Liver (tissue), 3 donors: ENCODE results near the gene ZC3HAV1L.

Experiments used
- GABPA ChIP-seq, 2 donors: IDR thresholded peaks in 1 of 2; conservative IDR thresholded peaks in 1 of 2; 2 replicates each; pipeline ENCODE4 v1.6.1; 2016; ENCODE audit warnings: antibody characterized with exemption in 2 of 2, mild to moderate bottlenecking in 1 of 2, moderate library complexity in 1 of 2
- JUND ChIP-seq, 2 donors: IDR thresholded peaks; 2 replicates each; pipeline ENCODE4 v1.6.1; 2016; ENCODE audit warnings: antibody characterized with exemption in 2 of 2
- TAF1 ChIP-seq: conservative IDR thresholded peaks from 2 replicates; pipeline ENCODE4 v1.6.1; 2016; ENCODE audit warnings: antibody characterized with exemption, mild to moderate bottlenecking
- TF ChIP-seq, protein P1 (sequence below): fragments of 150-350 bp; IDR thresholded peaks from 2 replicates; pipeline ENCODE4 v1.5.1; 2017; ENCODE audit warnings: improper control_type of control experiment, low read depth, low read length; ENCODE audit not compliant: missing input control
- donor health status: healthy.
- donor health status: healthy.

DNA sequence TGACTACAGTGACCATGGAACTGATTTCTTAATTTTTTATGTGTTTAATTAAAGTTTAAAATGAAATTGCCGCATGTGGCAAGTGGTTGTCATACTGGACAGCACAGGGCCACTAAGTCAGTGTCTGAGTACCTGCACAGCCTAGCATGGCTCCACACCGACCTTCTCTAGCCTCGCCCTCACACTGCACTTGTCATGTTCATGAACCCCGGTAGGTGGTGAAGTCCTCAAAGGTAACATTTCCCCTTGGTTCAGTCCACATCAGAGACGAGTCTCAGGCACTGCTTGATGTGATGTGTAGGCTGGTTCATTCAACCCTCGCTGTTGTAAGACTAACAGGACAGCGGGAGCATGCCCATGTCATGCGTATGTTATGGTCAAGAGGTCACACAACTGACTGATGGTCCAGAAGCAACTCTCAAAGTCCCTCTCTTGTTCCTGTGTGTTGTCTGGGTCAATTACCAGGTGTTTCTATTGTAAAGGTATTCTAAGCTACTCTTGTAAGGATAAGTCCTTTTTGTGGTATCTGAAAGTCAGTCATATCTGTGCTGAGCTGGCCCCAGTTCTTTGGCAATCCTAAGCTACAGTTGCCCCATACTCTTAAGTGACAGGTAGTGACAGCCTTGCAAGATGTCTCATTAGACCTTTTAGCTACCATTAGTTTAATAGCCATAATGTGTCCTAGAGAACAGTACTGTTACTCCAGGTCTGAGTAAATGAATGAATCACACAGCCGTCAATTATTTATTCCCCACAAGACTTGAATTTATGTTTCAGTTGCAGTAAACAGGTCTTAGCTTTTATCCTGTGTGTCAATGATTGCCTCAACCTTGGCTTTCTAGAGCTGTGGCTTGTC lies 32.9 kb upstream of the ZC3HAV1L start:
- TF ChIP-seq, protein P1, sequence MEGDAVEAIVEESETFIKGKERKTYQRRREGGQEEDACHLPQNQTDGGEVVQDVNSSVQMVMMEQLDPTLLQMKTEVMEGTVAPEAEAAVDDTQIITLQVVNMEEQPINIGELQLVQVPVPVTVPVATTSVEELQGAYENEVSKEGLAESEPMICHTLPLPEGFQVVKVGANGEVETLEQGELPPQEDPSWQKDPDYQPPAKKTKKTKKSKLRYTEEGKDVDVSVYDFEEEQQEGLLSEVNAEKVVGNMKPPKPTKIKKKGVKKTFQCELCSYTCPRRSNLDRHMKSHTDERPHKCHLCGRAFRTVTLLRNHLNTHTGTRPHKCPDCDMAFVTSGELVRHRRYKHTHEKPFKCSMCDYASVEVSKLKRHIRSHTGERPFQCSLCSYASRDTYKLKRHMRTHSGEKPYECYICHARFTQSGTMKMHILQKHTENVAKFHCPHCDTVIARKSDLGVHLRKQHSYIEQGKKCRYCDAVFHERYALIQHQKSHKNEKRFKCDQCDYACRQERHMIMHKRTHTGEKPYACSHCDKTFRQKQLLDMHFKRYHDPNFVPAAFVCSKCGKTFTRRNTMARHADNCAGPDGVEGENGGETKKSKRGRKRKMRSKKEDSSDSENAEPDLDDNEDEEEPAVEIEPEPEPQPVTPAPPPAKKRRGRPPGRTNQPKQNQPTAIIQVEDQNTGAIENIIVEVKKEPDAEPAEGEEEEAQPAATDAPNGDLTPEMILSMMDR, result no peak
- TF ChIP-seq GABPA (IDR thresholded peaks at IDR 0.05 in 1 of 2, conservative IDR thresholded peaks at IDR 0.05 in 1 of 2) (no peak), TAF1 (no peak), JUND (IDR thresholded peaks at IDR 0.05) (no peak)
